OCI-LY7 (cell line): ENCODE results near the gene RAMP3. TPM values are rescaled to one million over a fixed set of nuclear protein-coding genes. Genes with fewer than 3 reads are reported as not detected.

ENCODE experiments used
- BruUV-seq: library from RNA; stranded (reverse); fragments of 400-500 nt; replicated peaks from 2 replicates; lab custom pipeline; 2021; lab: Mats Ljungman, UMichigan
- CTCF ChIA-PET: fragments of 300-600 bp; sonication (Branson Sonifier 250); formaldehyde crosslinking; loops from one replicate; lab custom pipeline; 2022; ENCODE audit warnings: antibody characterized with exemption; ENCODE audit not compliant: unreplicated experiment; lab: Charles Lee
- POLR2A ChIA-PET: fragments of 300-600 bp; sonication (Branson Sonifier 250); formaldehyde crosslinking; loops from one replicate; lab custom pipeline; 2022; ENCODE audit warnings: antibody characterized with exemption; lab: Charles Lee
- DNase-seq: peaks from one replicate; pipeline ENCODE4 v3.0.0-alpha.2; 2015; ENCODE audit warnings: low spot score
- H2AFZ ChIP-seq: fragments of 200-600 bp; sonication (generic), shearing (Covaris generic); 2 replicates; pipeline ENCODE4 v1.6.1; 2014; ENCODE audit warnings: mild to moderate bottlenecking, antibody characterized with exemption, low read length, moderate library complexity
- H3K27ac ChIP-seq: fragments of 200-600 bp; sonication (generic); 2 replicates; pipeline ENCODE4 v1.5.1; 2014; ENCODE audit warnings: mixed run types, low read depth, mild to moderate bottlenecking, moderate library complexity, low read length, inconsistent platforms; ENCODE audit not compliant: poor library complexity, severe bottlenecking
- H3K36me3 ChIP-seq: fragments of 200-600 bp; sonication (generic); 2 replicates; pipeline ENCODE4 v1.6.1; 2014; ENCODE audit warnings: mild to moderate bottlenecking, antibody characterized with exemption, low read length, moderate library complexity, mixed read lengths; ENCODE audit not compliant: insufficient read depth
- H3K4me1 ChIP-seq: fragments of 200-600 bp; sonication (generic); 2 replicates; pipeline ENCODE4 v1.5.1; 2014; ENCODE audit warnings: mild to moderate bottlenecking, low read length; ENCODE audit not compliant: insufficient read depth, poor library complexity, severe bottlenecking
- H3K4me2 ChIP-seq: fragments of 200-600 bp; sonication (generic); 2 replicates; pipeline ENCODE4 v1.6.1; 2014; ENCODE audit warnings: mild to moderate bottlenecking, low read length
- H3K4me3 ChIP-seq: fragments of 200-600 bp; sonication (generic); 2 replicates; pipeline ENCODE4 v1.5.1; 2014; ENCODE audit warnings: mild to moderate bottlenecking, low read depth, low read length; ENCODE audit not compliant: poor library complexity, severe bottlenecking
- H3K79me2 ChIP-seq: fragments of 200-600 bp; sonication (generic); 2 replicates; pipeline ENCODE4 v1.6.1; 2016; ENCODE audit warnings: low read depth, mild to moderate bottlenecking, low read length, moderate library complexity, mixed read lengths; ENCODE audit not compliant: insufficient read depth
- H3K9me2 ChIP-seq: fragments of 200-600 bp; sonication (generic); 2 replicates; pipeline ENCODE4 v1.6.1; 2016; ENCODE audit warnings: mild to moderate bottlenecking, low read length, mixed read lengths; ENCODE audit not compliant: insufficient read depth
- H3K9me3 ChIP-seq: fragments of 200-600 bp; sonication (generic); 2 replicates; pipeline ENCODE4 v1.6.1; 2014; ENCODE audit warnings: mild to moderate bottlenecking, mixed run types, low read length, mixed read lengths
- H4K20me1 ChIP-seq: fragments of 200-600 bp; sonication (generic); 2 replicates; pipeline ENCODE4 v1.6.1; 2014; ENCODE audit warnings: mild to moderate bottlenecking, antibody characterized with exemption, low read length, moderate library complexity, mixed read lengths; ENCODE audit not compliant: insufficient read depth
- CTCF ChIP-seq: fragments of 200-600 bp; sonication (generic); conservative IDR thresholded peaks from 2 replicates; pipeline ENCODE4 v1.5.1; 2014; ENCODE audit warnings: mild to moderate bottlenecking, antibody characterized with exemption, low read length, moderate library complexity, mixed read lengths
- EZH2phosphoT487 ChIP-seq: fragments of 200-600 bp; sonication (generic); IDR thresholded peaks from 2 replicates; pipeline ENCODE4 v1.6.1; 2018; ENCODE audit warnings: low read depth, borderline replicate concordance, mild to moderate bottlenecking, mixed run types, antibody characterized with exemption, low read length, moderate library complexity, mixed read lengths
- intact Hi-C: fragments of 100-400 bp; cut with micrococcal nuclease; formaldehyde crosslinking; loops from one replicate; pipeline ENCODE4 v1.10.0; 2022; ENCODE audit not compliant: unreplicated experiment
- total RNA-seq, 2 experiments: library from RNA; depleted of rRNA in 1 of 2; stranded (reverse); fragments of >200 nt in 1 of 2; shearing (Covaris generic) in 1 of 2; gene quantifications; 2 replicates each; pipeline ENCODE4 v1.2.3, GENCODE V29; 2014 to 2022

RAMP3 gene
- total RNA-seq, 2 experiments from 2014 or later, result not detected

DNA sequence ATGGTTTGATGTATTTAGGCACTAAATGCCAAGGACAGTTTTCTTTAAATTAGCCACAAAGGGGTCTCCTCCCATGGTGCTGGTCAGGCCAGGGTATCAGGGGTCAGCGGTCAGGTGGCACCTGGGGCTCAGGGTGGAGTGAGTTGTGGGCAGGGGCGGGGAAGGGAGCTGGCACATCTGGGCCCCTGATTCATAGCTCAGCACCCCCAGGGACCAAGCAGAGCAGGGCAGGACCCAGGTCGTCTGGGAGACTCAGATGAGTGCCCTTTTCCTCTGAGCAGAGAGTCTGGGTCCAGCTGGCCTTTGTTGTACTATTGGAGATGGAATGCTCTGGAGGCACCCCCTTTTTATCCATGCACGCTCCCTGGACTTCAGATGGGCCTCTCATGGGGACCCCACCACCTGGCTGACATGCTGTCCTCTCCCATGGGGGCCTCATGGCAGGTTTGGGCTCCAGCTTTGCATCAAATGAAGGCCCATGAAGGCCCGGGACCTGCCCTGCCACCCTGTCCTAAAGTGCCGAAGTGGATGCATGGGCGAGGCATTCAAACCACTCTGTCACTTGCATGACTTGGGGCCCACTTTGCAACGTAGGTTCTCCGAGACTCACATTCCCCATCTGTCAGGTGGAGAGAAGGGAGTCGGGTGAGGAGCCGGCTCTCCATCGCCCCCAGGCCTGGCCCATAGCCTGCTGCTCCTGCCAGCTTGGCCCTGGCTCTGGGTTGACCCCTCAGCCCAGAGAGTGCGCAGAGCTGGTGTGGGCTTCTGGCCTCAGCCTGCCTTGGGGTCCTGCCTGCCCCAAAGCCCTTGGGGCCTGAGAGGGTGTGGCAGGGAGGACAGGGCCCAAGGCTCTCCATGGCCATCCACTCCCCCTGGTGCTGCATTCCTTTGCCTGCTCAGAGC, 66.4 kb downstream of the RAMP3 start:
- no peak overlapping the region for H3K4me3 ChIP-seq
- H3K4me2 ChIP-seq, result no peak overlapping the region
- no peaks in the 10 kb centered on the region for H3K9me3 ChIP-seq
- no peaks in the 10 kb centered on the region for H3K79me2 ChIP-seq
- no peaks in the 10 kb centered on the region for H3K9me2 ChIP-seq
- BruUV-seq, result no TSS peak
- POLR2A ChIA-PET, result interaction anchor here (0.6 kb wide), 1 partner anchor 566 kb away, joined by 5 read pairs; no protein-coding TSS in a partner anchor
- H3K36me3 ChIP-seq, result no peaks in the 10 kb centered on the region
- intact Hi-C loops, result no loop called here
- CTCF ChIA-PET, result no interaction called here
- TF ChIP-seq EZH2phosphoT487, result no peak
- TF ChIP-seq CTCF, result no peak
- H3K4me1 ChIP-seq, result no peaks in the 10 kb centered on the region
- no peak overlapping the region for H2AFZ ChIP-seq
- DNase-seq, result no peak
- no peak overlapping the region for H3K27ac ChIP-seq
- no peaks in the 10 kb centered on the region; the same call in 1 of the 2 replicates for H4K20me1 ChIP-seq

DNA sequence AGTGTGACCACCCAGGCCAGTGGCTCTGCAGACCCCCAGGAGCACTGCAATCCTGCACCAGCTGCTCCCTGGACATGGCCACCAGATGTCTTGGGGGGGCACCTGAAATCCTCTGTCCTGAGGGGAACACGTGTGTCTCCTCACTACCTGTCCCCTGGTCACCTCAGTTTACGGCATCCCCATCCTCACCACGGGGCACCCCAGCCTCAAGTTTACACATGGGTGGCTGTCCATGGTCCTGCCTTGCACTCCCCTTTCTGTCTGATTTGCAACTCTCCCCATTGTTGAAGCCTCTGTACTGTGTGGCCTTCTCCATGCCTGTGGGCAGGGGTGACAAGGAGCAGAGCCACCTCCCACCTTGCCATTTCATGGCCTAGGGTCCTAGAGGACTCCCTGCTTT, 67.2 kb downstream of the RAMP3 start:
- DNase-seq, result no peak
- intact Hi-C loops, result no loop called here
- H2AFZ ChIP-seq, result no peak overlapping the region
- ChIA-PET POLR2A (interaction anchor here (0.6 kb wide), 1 partner anchor 565 kb away, joined by 5 read pairs; no protein-coding TSS in a partner anchor), CTCF (no interaction called here)
- no peaks in the 10 kb centered on the region for H3K9me3 ChIP-seq
- no peak overlapping the region for H3K4me3 ChIP-seq
- BruUV-seq, result no TSS peak
- TF ChIP-seq CTCF, result no peak
- H3K9me2 ChIP-seq, result no peaks in the 10 kb centered on the region
- no peaks in the 10 kb centered on the region for H3K4me1 ChIP-seq
- no peaks in the 10 kb centered on the region for H3K36me3 ChIP-seq
- no peaks in the 10 kb centered on the region for H3K79me2 ChIP-seq
- no peak overlapping the region for H3K4me2 ChIP-seq
- no peak overlapping the region for H3K27ac ChIP-seq
- H4K20me1 ChIP-seq, result no peaks in the 10 kb centered on the region; the same call in 1 of the 2 replicates

DNA sequence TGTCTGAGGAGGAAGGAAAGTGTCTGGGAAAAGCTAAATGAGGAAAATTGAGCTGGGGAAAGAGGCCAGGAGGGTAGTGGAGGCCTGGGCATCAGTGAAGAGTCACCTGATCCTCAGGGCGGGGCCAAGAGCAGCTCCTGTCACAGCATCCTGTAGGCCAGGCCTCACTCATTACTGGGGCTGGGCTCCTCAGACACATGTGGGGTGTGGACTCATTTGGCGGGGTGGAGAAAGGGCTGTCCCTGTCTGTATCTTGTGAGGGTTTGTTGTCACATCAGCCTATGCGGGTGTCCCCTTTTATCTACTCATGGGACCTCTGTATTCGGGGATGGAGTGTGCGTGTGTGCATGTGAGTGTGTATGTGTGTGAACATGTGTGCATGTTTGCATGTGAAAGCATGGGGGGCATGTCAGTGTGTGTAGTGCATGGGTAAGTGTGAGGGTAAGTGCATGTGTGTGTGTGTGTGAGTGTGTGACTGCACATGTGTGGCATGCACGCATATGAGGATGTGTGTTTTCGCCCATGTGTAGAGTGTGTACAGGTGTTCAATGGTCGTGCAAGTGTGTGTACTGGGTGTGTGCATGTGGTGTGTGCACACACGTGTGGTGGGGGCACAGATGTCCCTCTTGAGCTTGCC, 67.8 kb downstream of the RAMP3 start:
- H3K4me1 ChIP-seq, result no peaks in the 10 kb centered on the region
- intact Hi-C loops, result no loop called here
- no peaks in the 10 kb centered on the region for H3K79me2 ChIP-seq
- H3K27ac ChIP-seq, result no peak overlapping the region
- DNase-seq, result no peak
- ChIA-PET POLR2A (interaction anchor here (0.5 kb wide), 1 partner anchor 18 kb away, joined by 3 read pairs; no protein-coding TSS in a partner anchor), CTCF (no interaction called here)
- no peak overlapping the region for H3K4me2 ChIP-seq
- no peaks in the 10 kb centered on the region for H3K36me3 ChIP-seq
- no peaks in the 10 kb centered on the region for H4K20me1 ChIP-seq
- H3K4me3 ChIP-seq, result no peak overlapping the region
- TF ChIP-seq EZH2phosphoT487, result no peak
- TF ChIP-seq CTCF, result no peak
- no peaks in the 10 kb centered on the region for H3K9me3 ChIP-seq
- H3K9me2 ChIP-seq, result no peaks in the 10 kb centered on the region
- BruUV-seq, result no TSS peak
- H2AFZ ChIP-seq, result no peak overlapping the region
